ENCODE data around the gene GOLGA1. TPM values are rescaled to one million over a fixed set of nuclear protein-coding genes. Genes with fewer than 3 reads are reported as not detected.
A peak's percentile ranks its signal among the peaks of the same experiment; 100 is the strongest.

Gene GOLGA1
- total and polyA plus RNA-seq, 2 of the 13 experiments (the other 11 are each of a cell fraction or from before 2014, with no cell fraction given) = 12.7 to 15.9 TPM

- TF ChIP-seq SETDB1 (CRISPR knock-in tag; IDR thresholded peaks at IDR 0.05; ENCODE audit: borderline replicate concordance) (no peak), HNF4G (IDR thresholded peaks at IDR 0.05; ENCODE audit: borderline replicate concordance, low read depth, low read length) (peak; percentile 85), HNF4G (CRISPR knock-in tag; IDR thresholded peaks at IDR 0.05; ENCODE audit: borderline replicate concordance, low read depth) (peak; percentile 66; the same call in 1 of the 2 replicates), ZBTB21 (CRISPR knock-in tag; IDR thresholded peaks at IDR 0.05) (peak; percentile 68; the same call in 1 of the 2 replicates), GATAD2A (CRISPR knock-in tag; IDR thresholded peaks at IDR 0.05) (peak; percentile 97), ZNF761 (CRISPR knock-in tag; conservative IDR thresholded peaks at IDR 0.05) (no peak), MED1 (CRISPR knock-in tag; IDR thresholded peaks at IDR 0.05) (peak; percentile 71), NBN (conservative IDR thresholded peaks at IDR 0.05) (no peak), ZNF20 (CRISPR knock-in tag; IDR thresholded peaks at IDR 0.05) (no peak), JUND (CRISPR knock-in tag; IDR thresholded peaks at IDR 0.05) (0 out of 2 replicates have a peak, but pooled peaks have one; percentile 31), TCF7L2 (IDR thresholded peaks at IDR 0.05; ENCODE audit: low read depth, low read length) (no peak), NR2F1 (CRISPR knock-in tag; IDR thresholded peaks at IDR 0.05) (no peak), KLF13 (CRISPR knock-in tag; IDR thresholded peaks at IDR 0.05) (no peak), XBP1 (CRISPR knock-in tag; IDR thresholded peaks at IDR 0.05) (no peak), SOX5 (CRISPR knock-in tag; IDR thresholded peaks at IDR 0.05; ENCODE audit: borderline replicate concordance) (peak; percentile 62; the same call in 1 of the 2 replicates), SNAPC4 (CRISPR knock-in tag; IDR thresholded peaks at IDR 0.05) (no peak), KDM1A (CRISPR knock-in tag; IDR thresholded peaks at IDR 0.05) (0 out of 2 replicates have a peak, but pooled peaks have one; percentile 36)
- TF ChIP-seq, protein P1, sequence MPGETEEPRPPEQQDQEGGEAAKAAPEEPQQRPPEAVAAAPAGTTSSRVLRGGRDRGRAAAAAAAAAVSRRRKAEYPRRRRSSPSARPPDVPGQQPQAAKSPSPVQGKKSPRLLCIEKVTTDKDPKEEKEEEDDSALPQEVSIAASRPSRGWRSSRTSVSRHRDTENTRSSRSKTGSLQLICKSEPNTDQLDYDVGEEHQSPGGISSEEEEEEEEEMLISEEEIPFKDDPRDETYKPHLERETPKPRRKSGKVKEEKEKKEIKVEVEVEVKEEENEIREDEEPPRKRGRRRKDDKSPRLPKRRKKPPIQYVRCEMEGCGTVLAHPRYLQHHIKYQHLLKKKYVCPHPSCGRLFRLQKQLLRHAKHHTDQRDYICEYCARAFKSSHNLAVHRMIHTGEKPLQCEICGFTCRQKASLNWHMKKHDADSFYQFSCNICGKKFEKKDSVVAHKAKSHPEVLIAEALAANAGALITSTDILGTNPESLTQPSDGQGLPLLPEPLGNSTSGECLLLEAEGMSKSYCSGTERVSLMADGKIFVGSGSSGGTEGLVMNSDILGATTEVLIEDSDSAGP (CRISPR knock-in tag; IDR thresholded peaks at IDR 0.05; ENCODE audit: borderline replicate concordance) = no peak
- TF ChIP-seq, protein P2, sequence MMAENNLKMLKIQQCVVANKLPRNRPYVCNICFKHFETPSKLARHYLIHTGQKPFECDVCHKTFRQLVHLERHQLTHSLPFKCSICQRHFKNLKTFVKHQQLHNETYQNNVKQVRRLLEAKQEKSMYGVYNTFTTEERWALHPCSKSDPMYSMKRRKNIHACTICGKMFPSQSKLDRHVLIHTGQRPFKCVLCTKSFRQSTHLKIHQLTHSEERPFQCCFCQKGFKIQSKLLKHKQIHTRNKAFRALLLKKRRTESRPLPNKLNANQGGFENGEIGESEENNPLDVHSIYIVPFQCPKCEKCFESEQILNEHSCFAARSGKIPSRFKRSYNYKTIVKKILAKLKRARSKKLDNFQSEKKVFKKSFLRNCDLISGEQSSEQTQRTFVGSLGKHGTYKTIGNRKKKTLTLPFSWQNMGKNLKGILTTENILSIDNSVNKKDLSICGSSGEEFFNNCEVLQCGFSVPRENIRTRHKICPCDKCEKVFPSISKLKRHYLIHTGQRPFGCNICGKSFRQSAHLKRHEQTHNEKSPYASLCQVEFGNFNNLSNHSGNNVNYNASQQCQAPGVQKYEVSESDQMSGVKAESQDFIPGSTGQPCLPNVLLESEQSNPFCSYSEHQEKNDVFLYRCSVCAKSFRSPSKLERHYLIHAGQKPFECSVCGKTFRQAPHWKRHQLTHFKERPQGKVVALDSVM (CRISPR knock-in tag; IDR thresholded peaks at IDR 0.05) = peak; percentile 30; the same call in 1 of the 2 replicates
- TF ChIP-seq, protein P3, sequence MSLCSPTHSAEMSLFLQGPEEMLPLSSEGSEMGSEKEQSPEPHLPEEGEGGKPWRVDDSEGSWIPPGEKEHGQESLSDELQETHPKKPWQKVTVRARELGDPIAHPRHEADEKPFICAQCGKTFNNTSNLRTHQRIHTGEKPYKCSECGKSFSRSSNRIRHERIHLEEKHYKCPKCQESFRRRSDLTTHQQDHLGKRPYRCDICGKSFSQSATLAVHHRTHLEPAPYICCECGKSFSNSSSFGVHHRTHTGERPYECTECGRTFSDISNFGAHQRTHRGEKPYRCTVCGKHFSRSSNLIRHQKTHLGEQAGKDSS (CRISPR knock-in tag; IDR thresholded peaks at IDR 0.05; ENCODE audit: borderline replicate concordance, low read depth) = no peak
Measured at GRCh38 chr9:124897570-124898460, 43.1 kb downstream of the GOLGA1 start (continued).

Data from HepG2 (cell line).